OCI-LY7 (cell line): ENCODE results near the gene CSF2RB.

Experiments used
- CTCF ChIP-seq: fragments of 200-600 bp; sonication (generic); conservative IDR thresholded peaks from 2 replicates; pipeline ENCODE4 v1.5.1; 2014; ENCODE audit warnings: mild to moderate bottlenecking, antibody characterized with exemption, low read length, moderate library complexity, mixed read lengths
- EZH2phosphoT487 ChIP-seq: fragments of 200-600 bp; sonication (generic); IDR thresholded peaks from 2 replicates; pipeline ENCODE4 v1.6.1; 2018; ENCODE audit warnings: low read depth, borderline replicate concordance, mild to moderate bottlenecking, mixed run types, antibody characterized with exemption, low read length, moderate library complexity, mixed read lengths

- peak; percentile 65 for TF ChIP-seq CTCF
- TF ChIP-seq EZH2phosphoT487 = no peak
These were observed 39.7 kb upstream of the CSF2RB start for GRCh38 chr22:36873614-36874308.
